Bronchial epithelial cell (primary cell): ENCODE data around the gene TOP1. TPM values are rescaled to one million over a fixed set of nuclear protein-coding genes. Genes with fewer than 3 reads are reported as not detected.
A peak's percentile ranks its signal among the peaks of the same experiment; 100 is the strongest.

Experiments
- DNase-seq: peaks from one replicate; pipeline ENCODE4 v3.0.0-alpha.2; 2010; ENCODE audit warnings: low read depth
- FAIRE-seq: peaks from 2 replicates; lab custom pipeline; 2011; peaks lifted over from hg19 to GRCh38; lab: Jason Lieb, UNC
- H3K27me3 ChIP-seq: 2 replicates; pipeline ENCODE4 v1.5.1; 2011; ENCODE audit warnings: low read length; ENCODE audit not compliant: control insufficient read depth, insufficient read depth
- H3K36me3 ChIP-seq: 2 replicates; pipeline ENCODE4 v1.5.1; 2011; ENCODE audit warnings: low read length; ENCODE audit not compliant: control insufficient read depth, insufficient read depth
- H3K4me3 ChIP-seq: 2 replicates; pipeline ENCODE4 v1.5.1; 2011; ENCODE audit warnings: mild to moderate bottlenecking, low read depth, low read length, control low read depth
- total RNA-seq: library from RNA; depleted of rRNA; stranded (reverse); fragments of >200 nt; gene quantifications from 2 replicates; pipeline ENCODE4 v1.2.1, GENCODE V29; 2014
- TF ChIP-seq, protein P1 (sequence below): IDR thresholded peaks from 2 replicates; pipeline ENCODE4 v1.5.1; 2011; ENCODE audit warnings: mild to moderate bottlenecking, moderate library complexity, low read length, control low read depth, inconsistent platforms; ENCODE audit not compliant: insufficient read depth, severe bottlenecking

The TOP1 gene
- total RNA-seq, 1 donor from 2014 or later: 18.2 TPM

DNA sequence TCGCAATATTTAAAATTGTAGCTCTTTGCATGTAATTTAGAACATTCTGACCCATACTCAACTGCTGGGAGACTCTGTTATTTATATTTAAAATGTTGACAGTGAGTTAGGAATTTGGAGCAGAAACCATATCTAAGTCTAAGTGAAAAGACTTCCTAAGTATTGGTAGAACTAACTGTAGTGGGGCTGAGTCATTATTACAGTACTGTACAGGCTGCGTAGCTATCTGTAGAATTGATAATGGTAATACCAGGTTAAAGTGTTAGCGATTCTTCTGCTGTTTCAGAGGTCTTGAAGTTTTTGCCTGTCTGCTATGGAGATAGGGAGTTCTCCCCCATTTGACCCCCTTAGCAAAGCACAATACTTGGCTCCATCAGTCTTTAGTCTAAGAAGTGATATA lies 3.6 kb downstream of the TOP1 start:
- no peaks in the 10 kb centered on the region for H3K36me3 ChIP-seq
- no peak overlapping the region for H3K4me3 ChIP-seq
- TF ChIP-seq, protein P1, sequence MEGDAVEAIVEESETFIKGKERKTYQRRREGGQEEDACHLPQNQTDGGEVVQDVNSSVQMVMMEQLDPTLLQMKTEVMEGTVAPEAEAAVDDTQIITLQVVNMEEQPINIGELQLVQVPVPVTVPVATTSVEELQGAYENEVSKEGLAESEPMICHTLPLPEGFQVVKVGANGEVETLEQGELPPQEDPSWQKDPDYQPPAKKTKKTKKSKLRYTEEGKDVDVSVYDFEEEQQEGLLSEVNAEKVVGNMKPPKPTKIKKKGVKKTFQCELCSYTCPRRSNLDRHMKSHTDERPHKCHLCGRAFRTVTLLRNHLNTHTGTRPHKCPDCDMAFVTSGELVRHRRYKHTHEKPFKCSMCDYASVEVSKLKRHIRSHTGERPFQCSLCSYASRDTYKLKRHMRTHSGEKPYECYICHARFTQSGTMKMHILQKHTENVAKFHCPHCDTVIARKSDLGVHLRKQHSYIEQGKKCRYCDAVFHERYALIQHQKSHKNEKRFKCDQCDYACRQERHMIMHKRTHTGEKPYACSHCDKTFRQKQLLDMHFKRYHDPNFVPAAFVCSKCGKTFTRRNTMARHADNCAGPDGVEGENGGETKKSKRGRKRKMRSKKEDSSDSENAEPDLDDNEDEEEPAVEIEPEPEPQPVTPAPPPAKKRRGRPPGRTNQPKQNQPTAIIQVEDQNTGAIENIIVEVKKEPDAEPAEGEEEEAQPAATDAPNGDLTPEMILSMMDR: no peak
- no peaks in the 10 kb centered on the region for H3K27me3 ChIP-seq
- DNase-seq: peak; percentile 29
- no peak for FAIRE-seq

DNA sequence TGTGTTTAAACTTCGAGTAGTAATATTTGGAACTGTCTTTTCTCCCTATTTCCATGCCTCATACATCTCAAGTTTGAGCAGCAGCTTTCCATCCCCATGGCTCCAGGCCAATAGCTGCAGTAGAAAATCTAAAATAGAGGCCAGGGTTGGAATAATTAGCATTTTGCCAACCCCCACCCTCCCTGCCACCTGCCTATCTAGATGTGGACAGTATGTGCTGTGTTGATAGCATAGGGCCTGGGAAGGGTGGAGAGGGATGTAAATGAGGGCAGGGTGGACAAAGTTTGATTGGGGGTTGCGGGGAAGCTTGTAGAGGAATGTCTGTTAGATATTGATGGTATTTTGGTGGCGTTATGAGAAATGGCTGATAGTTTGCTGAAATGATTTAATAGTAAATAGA lies 5.6 kb downstream of the TOP1 start:
- H3K4me3 ChIP-seq: no peak overlapping the region
- no peak for DNase-seq
- H3K27me3 ChIP-seq: no peaks in the 10 kb centered on the region
- H3K36me3 ChIP-seq: no peaks in the 10 kb centered on the region
- no peak for FAIRE-seq
- TF ChIP-seq, protein P1: no peak

DNA sequence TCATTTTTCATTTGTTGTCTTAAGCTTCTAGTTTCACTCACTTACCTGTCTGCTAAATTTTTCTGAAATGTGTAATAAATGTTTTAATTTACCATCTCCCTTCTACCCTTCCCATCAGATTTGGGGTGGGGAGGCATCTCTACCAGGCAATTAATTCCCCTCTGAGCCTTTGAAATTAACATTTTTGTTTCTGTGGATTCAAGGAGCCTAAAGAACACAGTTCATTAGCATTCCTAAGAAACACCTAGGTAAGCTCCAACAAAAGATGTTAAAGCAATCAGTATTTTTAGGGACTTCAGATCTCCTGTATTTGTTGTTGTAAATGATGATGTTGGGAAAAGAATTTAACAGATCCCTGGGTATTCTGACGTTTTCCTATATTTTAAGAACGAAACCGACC lies 6.6 kb downstream of the TOP1 start:
- DNase-seq (no peak), FAIRE-seq (no peak)
- Histone ChIP-seq H3K4me3 (no peak overlapping the region), H3K36me3 (no peaks in the 10 kb centered on the region), H3K27me3 (no peaks in the 10 kb centered on the region)
- TF ChIP-seq, protein P1: no peak

DNA sequence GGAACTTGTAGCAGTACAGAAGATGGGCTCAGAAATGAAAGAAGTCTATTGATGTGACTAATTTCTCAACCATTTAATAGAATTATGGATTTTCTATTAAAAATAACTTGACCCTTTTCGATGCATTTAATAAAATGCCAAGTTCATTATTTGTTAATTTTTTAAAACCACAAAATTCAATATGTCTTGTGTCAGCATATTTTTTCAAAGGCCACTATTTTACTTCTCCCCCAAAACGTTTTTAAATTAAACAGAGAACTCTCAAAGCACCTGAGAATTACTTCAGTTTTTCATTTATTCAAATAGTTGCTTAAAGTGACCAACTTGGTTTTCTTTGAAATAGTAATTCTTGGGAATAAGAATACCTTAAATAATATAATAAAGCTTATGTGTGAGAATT lies 8.6 kb downstream of the TOP1 start:
- no peak for FAIRE-seq
- no peaks in the 10 kb centered on the region for H3K36me3 ChIP-seq
- DNase-seq: no peak
- no peaks in the 10 kb centered on the region for H3K27me3 ChIP-seq
- no peak overlapping the region for H3K4me3 ChIP-seq
- TF ChIP-seq, protein P1: no peak

DNA sequence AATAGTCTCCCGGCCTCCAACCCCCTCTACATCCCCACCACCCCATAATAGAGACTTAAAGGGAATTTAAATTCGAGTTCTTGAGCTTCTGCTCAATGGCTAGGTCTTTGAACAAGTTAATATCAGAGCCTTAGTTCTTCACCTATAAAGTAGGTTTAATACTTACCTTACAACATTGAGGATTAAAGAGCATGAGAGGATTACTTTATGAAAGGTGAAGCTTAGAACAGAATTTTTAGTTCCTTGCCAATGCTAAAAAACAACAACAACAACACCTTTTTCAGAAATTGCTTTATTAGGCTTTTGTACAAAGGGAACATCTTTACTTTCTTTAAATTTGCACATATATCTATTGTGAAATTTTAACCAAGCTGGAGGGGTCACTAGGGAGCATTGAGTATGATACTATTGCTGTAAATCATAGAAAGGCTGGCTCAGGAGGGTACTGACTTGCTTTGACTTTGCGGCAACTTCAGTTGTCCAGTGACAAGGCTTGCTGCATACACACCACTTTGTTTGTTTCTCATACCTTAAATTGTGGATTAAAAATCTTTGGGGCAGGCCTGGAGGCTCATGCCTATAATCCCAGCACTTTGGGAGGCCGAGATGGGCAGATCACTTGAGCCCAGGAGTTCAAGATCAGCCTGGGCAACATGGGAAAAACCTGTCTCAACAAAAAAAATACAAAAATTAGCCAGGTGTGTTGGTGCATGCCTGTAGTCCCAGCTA lies 9.7 kb downstream of the TOP1 start:
- DNase-seq (no peak), FAIRE-seq (no peak)
- Histone ChIP-seq H3K36me3 (no peaks in the 10 kb centered on the region), H3K27me3 (no peaks in the 10 kb centered on the region), H3K4me3 (no peak overlapping the region)
- TF ChIP-seq, protein P1: no peak
